BLaER1 treated with 17β-estradiol and CSF1 and Interleukin-3, amounts not matched to agents 10 nM and 100 nM (cell line): Measurements from ENCODE around the gene YWHAH.

Experiments
- H3K27ac ChIP-seq, 11 experiments: shearing (Covaris generic); formaldehyde crosslinking; 2 replicates each; pipeline ENCODE4 v1.8.1; 2022
- H3K27me3 ChIP-seq, 11 experiments: shearing (Covaris generic); formaldehyde crosslinking; 2 replicates each; pipeline ENCODE4 v1.8.1; 2022
- H3K36me3 ChIP-seq, 11 experiments: shearing (Covaris generic); formaldehyde crosslinking; 2 replicates each; pipeline ENCODE4 v1.8.1; 2022
- H3K4me1 ChIP-seq, 10 experiments: shearing (Covaris generic); formaldehyde crosslinking; 2 replicates each; pipeline ENCODE4 v1.8.1; 2022
- H3K4me2 ChIP-seq, 11 experiments: shearing (Covaris generic); formaldehyde crosslinking; 2 replicates each; pipeline ENCODE4 v1.8.1; 2022
- H3K4me3 ChIP-seq, 10 experiments: shearing (Covaris generic); formaldehyde crosslinking; 2 replicates each; pipeline ENCODE4 v1.8.1; 2022
- H3K9ac ChIP-seq, 11 experiments: shearing (Covaris generic); formaldehyde crosslinking; 2 replicates each; pipeline ENCODE4 v1.8.1; 2022
- H3K9me3 ChIP-seq, 11 experiments: shearing (Covaris generic); formaldehyde crosslinking; replicated peaks in 1 of 11; 2 replicates each; pipeline ENCODE4 v1.8.1; 2022
- H4K20me1 ChIP-seq, 11 experiments: shearing (Covaris generic); formaldehyde crosslinking; 2 replicates each; pipeline ENCODE4 v1.8.1; 2022
- Cebpa-rat ChIP-seq, 11 experiments: shearing (Covaris generic); IDR thresholded peaks; 2 replicates each; pipeline ENCODE4 v1.8.1; 2022

The YWHAH gene

DNA sequence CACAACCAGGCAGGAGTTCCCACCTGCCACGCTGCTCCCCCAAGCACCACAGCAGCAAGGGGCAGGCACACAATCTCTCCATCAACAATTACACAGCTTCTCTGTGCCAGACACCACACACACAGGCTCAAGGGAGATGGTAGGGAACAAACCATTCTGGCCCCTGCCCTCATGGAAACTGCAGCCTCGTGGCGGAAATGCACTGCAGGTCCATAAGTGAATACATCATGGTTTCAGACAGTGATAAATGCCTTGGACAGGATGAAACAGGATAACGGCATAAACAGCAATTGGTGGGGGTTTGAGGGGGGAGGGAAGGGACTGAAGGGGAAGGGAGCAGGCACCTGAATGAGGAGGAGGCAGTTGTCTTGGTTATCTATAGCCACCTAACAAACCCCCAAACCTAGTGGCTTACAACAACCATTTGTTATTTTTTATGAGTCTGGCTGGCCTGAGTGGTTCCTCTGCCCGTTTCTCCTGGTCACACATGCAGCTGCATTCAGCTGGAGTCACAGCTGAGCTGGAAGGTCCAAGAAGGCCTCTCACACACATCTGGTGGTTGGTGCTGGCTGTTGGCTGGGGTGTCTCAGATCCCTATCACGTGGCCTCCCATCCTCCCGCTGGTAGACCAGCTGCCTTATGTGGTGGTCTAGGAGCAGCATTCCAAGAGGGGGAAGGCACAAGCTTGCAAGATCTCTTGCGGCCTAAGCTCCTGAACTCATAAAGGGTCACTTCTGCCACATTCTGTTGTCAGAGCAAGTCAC is 15.0 kb upstream of the YWHAH start:
- no peaks in the 10 kb centered on the region; a peak in 1 of 22 replicates for H4K20me1 ChIP-seq

DNA sequence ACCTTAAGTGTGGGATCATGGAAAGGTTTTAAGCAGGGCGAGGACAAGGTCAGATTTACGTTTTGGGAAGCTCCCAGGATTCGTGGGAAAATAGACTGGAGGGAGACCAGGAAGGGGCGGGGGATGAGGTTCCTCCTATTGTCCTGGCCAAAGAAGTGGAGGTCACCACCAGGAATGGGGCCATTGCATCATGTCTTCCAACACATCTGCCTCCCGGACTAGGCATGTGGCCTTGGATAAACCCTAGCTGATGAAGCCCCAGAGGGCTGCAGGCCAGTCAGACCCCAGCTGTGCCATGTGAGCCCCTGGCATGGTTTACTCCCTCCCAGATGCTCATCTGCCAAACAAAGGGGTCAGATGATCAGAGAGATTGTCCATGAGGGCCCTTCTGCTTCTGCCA is 11.5 kb upstream of the YWHAH start:
- TF ChIP-seq Cebpa-rat (IDR thresholded peaks at IDR 0.05): no peak
- H4K20me1 ChIP-seq: no peaks in the 10 kb centered on the region; a peak in 1 of 22 replicates

More for the DNA sequence above, 15.0 kb upstream of the YWHAH start:
- peak overlapping the region in 3 of 11 experiments; percentile 7 to 28 (median 9); a peak in 3 of 22 replicates for H3K4me2 ChIP-seq
- H3K9me3 ChIP-seq: no peaks in the 10 kb centered on the region
- H3K36me3 ChIP-seq: no peaks in the 10 kb centered on the region
- no peaks in the 10 kb centered on the region for H3K27me3 ChIP-seq
- no peak overlapping the region for H3K9ac ChIP-seq
- no peak overlapping the region for H3K27ac ChIP-seq
- peaks cover 0 to 26% (median 7%) of the 10 kb centered on the region in 10 experiments; a peak in 14 of 20 replicates for H3K4me1 ChIP-seq
- H3K4me3 ChIP-seq: no peak overlapping the region
- no peak for TF ChIP-seq Cebpa-rat (IDR thresholded peaks at IDR 0.05)

DNA sequence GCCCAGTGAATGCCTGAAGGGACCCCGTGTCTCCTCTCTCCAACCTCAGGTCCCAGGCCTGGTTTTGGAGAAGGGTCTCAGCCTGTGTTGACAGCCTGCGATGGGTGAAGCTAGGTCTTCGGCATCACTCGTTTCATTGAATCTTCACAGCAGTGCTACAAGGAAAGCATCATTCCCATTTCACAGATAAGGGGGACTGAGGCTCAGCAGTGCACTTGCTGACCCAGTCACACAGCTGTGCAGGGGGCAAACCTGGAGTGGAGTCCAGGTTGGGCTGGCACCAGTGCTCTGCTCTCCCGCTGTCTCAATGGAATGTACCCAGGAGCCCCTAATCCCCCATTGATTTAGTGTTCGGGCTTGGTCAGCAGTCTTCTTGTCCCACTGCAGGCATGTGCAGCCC is 10.9 kb upstream of the YWHAH start:
- Histone ChIP-seq H3K9me3 (no peaks in the 10 kb centered on the region), H3K4me1 (peaks cover 0 to 24% (median 11%) of the 10 kb centered on the region in 10 experiments; a peak in 10 of 20 replicates), H3K27ac (no peak overlapping the region), H3K4me2 (no peak overlapping the region), H3K4me3 (no peak overlapping the region), H3K9ac (no peak overlapping the region), H3K27me3 (no peaks in the 10 kb centered on the region), H3K36me3 (no peaks in the 10 kb centered on the region), H4K20me1 (no peaks in the 10 kb centered on the region; a peak in 1 of 22 replicates)
- TF ChIP-seq Cebpa-rat (IDR thresholded peaks at IDR 0.05): no peak

More for the DNA sequence above, 11.5 kb upstream of the YWHAH start:
- no peaks in the 10 kb centered on the region for H3K36me3 ChIP-seq
- peaks cover 0 to 24% (median 11%) of the 10 kb centered on the region in 10 experiments; a peak in 10 of 20 replicates for H3K4me1 ChIP-seq
- H3K4me2 ChIP-seq: no peak overlapping the region
- H3K27me3 ChIP-seq: no peaks in the 10 kb centered on the region
- H3K9ac ChIP-seq: no peak overlapping the region
- no peak overlapping the region for H3K4me3 ChIP-seq
- H3K27ac ChIP-seq: no peak overlapping the region
- no peaks in the 10 kb centered on the region for H3K9me3 ChIP-seq

DNA sequence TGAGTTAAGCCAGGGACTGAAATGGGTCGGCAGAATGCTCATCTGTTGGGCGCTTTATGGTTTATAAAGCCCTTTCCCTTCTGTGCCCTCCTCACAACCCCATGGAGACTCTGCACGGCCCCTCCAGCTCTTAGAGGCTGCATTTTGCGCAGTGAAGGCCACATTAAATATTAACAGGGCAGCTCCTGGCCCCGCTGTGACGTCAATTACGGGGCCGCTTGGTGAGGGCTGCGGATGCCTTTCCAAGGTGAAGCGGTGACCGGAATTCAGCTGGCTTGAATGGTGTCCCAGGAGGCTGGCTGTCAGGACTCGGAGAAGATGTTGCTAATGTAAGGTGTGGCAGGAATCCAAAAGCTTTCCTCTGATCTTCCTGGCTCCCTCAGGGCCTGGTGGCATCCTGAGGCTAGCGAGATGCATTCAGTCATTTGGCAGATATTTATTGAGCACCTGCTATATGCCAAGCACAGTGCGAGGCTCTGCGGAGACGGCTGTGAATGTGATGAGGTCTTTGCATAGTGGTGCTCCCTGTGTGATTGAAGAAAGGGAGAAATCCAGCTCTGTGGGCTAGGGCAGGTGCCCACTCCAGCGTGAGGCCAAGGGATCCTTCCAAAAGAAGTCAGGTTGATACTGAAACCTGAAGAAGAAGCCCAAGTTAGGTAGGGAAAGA is 10.4 kb upstream of the YWHAH start:
- Histone ChIP-seq H3K9me3 (no peaks in the 10 kb centered on the region), H3K36me3 (no peaks in the 10 kb centered on the region), H3K4me2 (no peak overlapping the region)

DNA sequence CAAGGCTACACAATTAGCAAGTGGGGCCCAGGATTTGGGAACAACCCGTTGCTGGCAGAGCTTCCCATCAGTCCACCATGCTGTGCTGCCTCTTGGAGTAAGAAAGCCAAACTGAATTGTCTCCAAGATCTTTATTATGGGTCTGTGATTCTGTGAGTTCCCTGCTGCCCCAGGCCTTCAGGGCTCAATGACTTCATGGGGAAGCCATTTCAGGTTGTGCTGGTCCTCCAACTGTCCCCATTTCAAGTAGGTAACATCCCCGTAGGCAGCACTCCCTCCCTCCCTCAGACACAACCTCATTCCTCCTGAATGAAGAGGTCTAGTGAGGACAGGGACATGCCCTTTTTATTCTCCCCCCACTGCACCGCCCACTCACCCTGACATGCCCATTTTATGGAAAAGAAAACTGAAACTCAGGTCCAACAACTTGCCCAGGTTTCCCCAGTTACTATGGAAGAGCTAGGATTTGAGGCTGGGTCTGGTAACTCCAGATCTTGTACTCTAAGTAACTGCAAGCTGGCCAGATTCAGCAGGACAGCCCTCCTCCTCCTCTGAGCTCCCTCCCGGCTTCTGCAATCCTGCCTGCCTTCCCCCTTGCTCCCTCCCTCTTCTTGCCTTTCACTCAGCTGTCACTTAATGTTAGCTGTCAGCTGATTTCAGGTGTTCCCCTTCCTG is 8.2 kb upstream of the YWHAH start:
- no peaks in the 10 kb centered on the region for H3K27me3 ChIP-seq
- H3K4me1 ChIP-seq: peaks cover 0 to 16% (median 8%) of the 10 kb centered on the region in 10 experiments; a peak in 7 of 20 replicates
- no peak overlapping the region for H3K9ac ChIP-seq
- H3K36me3 ChIP-seq: no peaks in the 10 kb centered on the region
- no peak overlapping the region for H3K4me3 ChIP-seq
- H4K20me1 ChIP-seq: no peaks in the 10 kb centered on the region; a peak in 1 of 22 replicates
- peak overlapping the region in 3 of 11 experiments; percentile 0 to 46 (median 20); a peak in 5 of 22 replicates for H3K4me2 ChIP-seq
- no peak for TF ChIP-seq Cebpa-rat (IDR thresholded peaks at IDR 0.05)
- H3K27ac ChIP-seq: no peak overlapping the region
- no peaks in the 10 kb centered on the region for H3K9me3 ChIP-seq

More for the DNA sequence above, 10.4 kb upstream of the YWHAH start:
- Histone ChIP-seq H3K4me1 (peaks cover 0 to 20% (median 8%) of the 10 kb centered on the region in 10 experiments; a peak in 10 of 20 replicates), H3K9ac (no peak overlapping the region), H3K27me3 (no peaks in the 10 kb centered on the region), H3K4me3 (no peak overlapping the region), H4K20me1 (no peaks in the 10 kb centered on the region; a peak in 1 of 22 replicates), H3K27ac (no peak overlapping the region)
- TF ChIP-seq Cebpa-rat (IDR thresholded peaks at IDR 0.05): no peak

DNA sequence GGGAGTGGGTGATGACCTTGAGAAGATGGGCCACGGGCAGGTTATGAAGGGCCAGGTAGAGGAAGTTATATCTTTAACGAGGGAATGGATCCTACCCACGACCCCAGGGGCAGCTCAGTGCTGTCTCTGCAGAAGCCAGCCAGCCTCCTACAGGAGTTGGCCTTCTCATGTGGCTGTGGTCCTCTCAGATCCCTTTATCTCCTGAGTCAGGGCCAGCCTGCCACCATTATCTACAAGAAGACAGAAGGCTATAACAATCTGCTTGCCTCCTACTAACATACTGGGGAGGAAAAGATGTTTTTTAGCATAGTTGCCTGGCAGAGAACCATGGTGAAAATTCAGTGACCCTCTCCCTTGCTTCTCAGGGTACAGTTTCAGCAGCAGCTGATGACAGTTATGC is 7.0 kb upstream of the YWHAH start:
- Histone ChIP-seq H3K4me2 (no peak overlapping the region), H3K27me3 (no peaks in the 10 kb centered on the region), H3K9ac (no peak overlapping the region), H3K4me3 (no peak overlapping the region), H3K27ac (no peak overlapping the region), H3K4me1 (peaks cover 2 to 19% (median 8%) of the 10 kb centered on the region in 10 experiments; a peak in 13 of 20 replicates), H3K9me3 (no peaks in the 10 kb centered on the region), H4K20me1 (no peaks in the 10 kb centered on the region), H3K36me3 (no peaks in the 10 kb centered on the region)
- TF ChIP-seq Cebpa-rat (IDR thresholded peaks at IDR 0.05): no peak

DNA sequence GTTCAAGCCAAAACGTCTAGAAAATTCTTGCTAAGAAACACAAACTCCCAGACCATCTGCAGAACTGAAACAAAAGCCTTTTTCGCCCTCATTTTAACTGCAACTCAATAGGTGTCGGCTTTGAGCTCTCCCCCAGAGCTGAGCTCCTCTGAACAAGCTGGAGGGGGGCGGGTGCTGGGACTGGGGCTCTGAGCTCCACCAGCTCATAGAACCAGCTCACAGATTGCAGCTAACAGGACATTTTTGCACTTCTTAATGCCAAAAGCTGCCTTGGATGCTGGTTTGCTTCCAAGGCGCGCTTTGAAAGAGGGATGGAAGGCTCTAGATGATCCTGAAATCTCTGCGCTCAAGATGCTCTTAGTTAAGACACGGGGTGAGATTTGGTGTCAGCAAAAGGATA is 6.0 kb upstream of the YWHAH start:
- TF ChIP-seq Cebpa-rat (IDR thresholded peaks at IDR 0.05): no peak
- no peak overlapping the region for H3K9ac ChIP-seq
- H4K20me1 ChIP-seq: no peaks in the 10 kb centered on the region
- H3K4me3 ChIP-seq: no peak overlapping the region
- H3K27me3 ChIP-seq: no peaks in the 10 kb centered on the region
- H3K9me3 ChIP-seq: no peaks in the 10 kb centered on the region
- no peak overlapping the region for H3K4me2 ChIP-seq
- no peak overlapping the region for H3K27ac ChIP-seq
- peaks cover 11 to 29% (median 17%) of the 10 kb centered on the region in 10 experiments for H3K4me1 ChIP-seq
- H3K36me3 ChIP-seq: no peaks in the 10 kb centered on the region

DNA sequence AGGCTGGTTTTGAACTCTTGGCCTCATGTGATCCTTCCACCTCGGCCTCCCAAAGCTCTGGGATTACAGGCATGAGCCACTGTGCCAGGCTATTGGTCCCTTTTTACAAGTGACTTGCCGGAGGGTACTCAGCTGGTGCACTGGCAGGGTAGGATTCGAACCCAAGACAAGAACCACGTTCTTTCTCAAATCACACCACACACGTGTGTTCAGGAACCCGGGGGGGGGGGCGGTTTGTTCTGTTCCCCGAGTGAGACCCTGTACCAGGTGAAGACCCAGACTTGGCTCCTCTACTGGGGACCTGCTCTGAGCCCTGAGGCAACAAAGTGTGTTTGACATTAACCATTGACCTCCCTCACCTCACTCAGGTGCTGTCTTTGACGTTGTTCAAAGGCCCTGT is 3.8 kb upstream of the YWHAH start:
- peaks cover 0 to 2% (median 0%) of the 10 kb centered on the region in 11 experiments; a peak in 1 of 22 replicates for H3K36me3 ChIP-seq
- H3K4me2 ChIP-seq: no peak overlapping the region

DNA sequence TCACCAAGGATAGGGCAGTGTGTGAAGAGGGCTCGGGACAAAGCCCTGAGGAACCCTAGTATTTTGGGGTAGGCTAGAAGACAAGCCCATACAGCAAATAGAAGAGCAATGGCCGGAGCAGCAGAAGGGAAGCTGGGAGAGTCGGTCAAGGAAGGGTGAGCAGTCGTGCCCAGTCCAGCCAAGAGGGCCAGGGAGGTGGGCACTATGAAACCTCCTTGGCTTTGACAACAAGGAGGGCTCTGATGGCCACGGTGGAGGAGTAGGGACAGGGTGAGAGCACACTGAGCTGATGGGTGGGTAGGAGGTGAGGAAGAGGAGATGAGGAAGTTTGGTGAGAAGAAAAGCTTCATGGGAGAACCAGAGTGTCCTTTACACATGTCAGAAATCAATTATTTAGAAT is 2.2 kb upstream of the YWHAH start:
- TF ChIP-seq Cebpa-rat (IDR thresholded peaks at IDR 0.05): no peak
- Histone ChIP-seq H3K27me3 (no peaks in the 10 kb centered on the region), H3K36me3 (peaks cover 0 to 15% (median 0%) of the 10 kb centered on the region in 11 experiments; a peak in 6 of 22 replicates), H3K27ac (peak overlapping the region in 3 of 11 experiments; percentile 1 to 99 (median 6); a peak in 3 of 22 replicates), H3K4me1 (peaks cover 27 to 34% (median 31%) of the 10 kb centered on the region in 10 experiments), H3K4me2 (peak overlapping the region in 7 of 11 experiments; percentile 67 to 98 (median 80); a peak in 8 of 22 replicates), H3K9ac (no peak overlapping the region), H4K20me1 (peaks cover 10 to 25% (median 21%) of the 10 kb centered on the region in 11 experiments; a peak in 21 of 22 replicates), H3K4me3 (no peak overlapping the region), H3K9me3 (no peaks in the 10 kb centered on the region)

More for the DNA sequence above, 3.8 kb upstream of the YWHAH start:
- Histone ChIP-seq H3K4me3 (no peak overlapping the region), H3K9ac (no peak overlapping the region), H3K9me3 (no peaks in the 10 kb centered on the region), H3K4me1 (peaks cover 16 to 32% (median 22%) of the 10 kb centered on the region in 10 experiments), H3K27ac (no peak overlapping the region), H3K27me3 (no peaks in the 10 kb centered on the region), H4K20me1 (peaks cover 0 to 9% (median 6%) of the 10 kb centered on the region in 11 experiments; a peak in 14 of 22 replicates)
- no peak for TF ChIP-seq Cebpa-rat (IDR thresholded peaks at IDR 0.05)
